GM18502 (cell line): Measurements from ENCODE around the gene CANX.

Experiments
- ATAC-seq: cut with Tn5 transposase; IDR thresholded peaks from one replicate; pipeline ENCODE4 v1.9.1; 2021; ENCODE audit warnings: mild to moderate bottlenecking; ENCODE audit not compliant: unreplicated experiment, poor library complexity

CANX gene

DNA sequence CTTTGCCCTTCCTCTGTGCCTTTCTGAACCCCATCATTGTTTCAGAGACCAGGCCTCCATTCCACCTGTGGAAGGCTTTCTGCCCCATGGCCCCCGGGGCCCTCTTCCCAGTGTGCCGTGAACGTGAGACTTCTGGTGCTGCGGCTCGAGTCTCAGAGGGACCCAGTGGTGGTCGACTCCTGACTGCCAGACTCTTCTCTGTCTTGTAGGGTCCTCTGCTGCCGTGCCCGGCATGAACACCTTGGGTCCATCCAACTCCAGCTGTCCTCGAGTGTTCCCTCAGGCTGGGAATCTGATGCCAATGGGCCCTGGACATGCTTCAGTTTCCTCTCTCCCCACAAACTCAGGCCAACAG is 74.9 kb downstream of the CANX start:
- no peak for ATAC-seq

DNA sequence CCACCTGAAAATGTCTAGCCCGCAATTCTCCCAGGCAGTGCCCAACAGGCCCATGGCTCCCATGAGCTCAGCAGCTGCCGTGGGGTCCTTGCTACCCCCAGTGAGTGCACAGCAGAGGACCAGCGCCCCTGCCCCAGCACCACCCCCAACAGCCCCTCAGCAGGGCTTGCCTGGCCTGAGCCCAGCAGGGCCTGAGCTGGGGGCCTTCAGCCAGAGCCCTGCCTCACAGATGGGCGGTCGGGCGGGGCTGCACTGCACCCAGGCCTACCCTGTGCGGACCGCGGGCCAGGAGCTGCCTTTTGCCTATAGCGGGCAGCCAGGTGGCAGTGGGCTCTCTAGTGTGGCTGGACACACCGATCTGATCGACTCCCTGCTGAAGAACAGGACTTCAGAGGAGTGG is 75.7 kb downstream of the CANX start:
- no peak for ATAC-seq

DNA sequence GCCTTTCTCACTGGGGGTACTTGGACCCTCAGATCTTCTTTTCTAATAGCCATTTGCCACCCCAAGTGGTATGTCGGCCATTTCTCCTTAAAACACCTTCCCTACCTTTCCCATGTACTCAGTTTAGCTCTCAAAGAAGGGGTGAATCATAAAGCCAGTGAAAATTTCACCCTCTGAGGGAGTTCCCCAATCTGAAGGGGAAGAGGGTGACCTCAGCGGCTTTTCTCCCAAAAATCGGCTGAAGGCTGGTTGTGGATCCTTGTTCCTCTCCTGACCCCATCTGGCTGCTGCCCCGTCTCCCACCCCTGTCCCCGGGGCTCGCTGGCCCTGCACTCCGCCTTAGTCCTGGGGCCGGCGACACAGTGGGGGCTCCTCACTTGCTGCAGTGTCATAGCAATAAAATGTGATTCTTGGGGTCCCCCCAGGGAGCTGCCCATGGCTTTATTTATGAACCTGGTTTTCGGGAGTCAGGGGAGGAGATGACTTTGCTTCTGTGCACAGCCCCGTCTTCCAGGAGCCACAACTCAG is 77.7 kb downstream of the CANX start:
- ATAC-seq, result no peak

DNA sequence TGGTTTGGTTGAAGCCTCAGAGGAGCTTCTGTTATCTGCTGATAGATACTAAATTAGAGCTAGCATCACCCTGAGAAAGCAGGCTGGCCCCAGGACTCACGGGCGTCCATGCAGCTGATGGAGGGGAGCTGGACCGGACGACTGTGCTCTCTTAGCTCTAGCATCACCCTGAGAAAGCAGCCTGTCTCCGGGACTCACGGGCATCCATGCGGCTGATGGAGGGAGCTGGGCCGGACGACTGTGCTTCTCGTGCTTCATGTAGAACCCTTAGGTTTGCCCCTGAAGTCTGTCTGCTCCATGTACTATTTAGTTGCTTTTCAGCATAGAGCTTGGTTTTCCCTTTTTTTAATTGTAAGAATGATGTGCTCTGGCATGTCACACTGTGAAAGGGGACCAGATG is 78.7 kb downstream of the CANX start:
- ATAC-seq, result no peak

DNA sequence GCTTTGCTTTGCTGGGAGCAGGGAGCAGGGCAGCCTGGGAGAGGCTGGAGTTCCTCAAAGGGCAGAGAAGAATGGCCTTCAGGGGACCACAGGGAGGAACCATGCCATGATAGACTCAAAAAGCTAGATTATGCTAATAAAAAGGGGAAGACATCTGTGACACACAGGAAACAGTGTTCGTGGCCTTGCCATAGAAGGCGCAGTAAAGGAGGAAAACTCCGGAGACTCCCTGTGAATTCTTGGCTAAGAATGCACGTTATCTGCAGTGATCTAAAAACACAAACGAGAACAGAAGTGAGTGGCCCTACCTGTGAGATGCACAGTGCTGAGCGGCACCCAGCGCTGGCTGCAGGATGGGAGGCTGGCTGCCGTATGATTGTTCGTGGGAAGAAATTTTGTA is 79.1 kb downstream of the CANX start:
- ATAC-seq, result no peak

DNA sequence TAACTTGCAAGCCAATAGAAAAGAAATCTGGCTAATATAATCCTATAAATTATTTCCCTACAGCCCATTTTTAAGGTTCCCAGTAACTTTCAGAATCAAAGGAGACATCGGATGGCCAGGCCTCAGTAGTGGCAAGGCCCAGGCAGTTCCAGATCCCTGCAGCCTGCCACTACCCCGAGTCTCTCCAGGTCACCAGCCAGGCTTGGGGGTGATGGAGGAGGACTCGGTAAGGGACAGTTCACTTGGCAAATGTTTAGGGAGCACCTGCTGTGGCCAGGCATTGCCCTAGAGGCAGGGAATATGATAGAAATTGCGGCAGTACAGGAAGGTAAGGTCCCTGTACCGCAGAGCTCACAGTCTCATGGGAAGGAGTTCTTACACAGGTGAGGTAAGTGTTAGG is 79.8 kb downstream of the CANX start:
- no peak for ATAC-seq

DNA sequence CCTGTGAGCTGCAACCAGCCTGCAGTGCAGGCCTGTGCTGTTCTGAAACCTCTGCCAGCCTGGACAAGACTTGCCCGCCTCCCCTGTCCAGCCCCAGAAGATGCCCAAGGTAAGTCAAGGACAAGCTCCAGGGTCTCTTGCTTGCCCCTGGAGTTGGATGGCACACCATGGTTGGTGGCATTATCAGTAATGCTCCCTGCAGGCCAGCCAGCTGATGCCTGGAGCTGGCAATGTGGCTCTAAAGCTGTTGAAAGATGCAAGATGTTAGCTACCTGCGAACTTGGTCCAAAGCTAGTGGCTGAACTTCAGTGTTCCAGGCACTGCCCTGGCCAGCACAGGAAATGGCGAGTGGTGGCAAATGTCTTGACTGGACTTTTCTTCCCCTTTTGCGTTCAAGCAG is 81.1 kb downstream of the CANX start:
- ATAC-seq, result no peak

DNA sequence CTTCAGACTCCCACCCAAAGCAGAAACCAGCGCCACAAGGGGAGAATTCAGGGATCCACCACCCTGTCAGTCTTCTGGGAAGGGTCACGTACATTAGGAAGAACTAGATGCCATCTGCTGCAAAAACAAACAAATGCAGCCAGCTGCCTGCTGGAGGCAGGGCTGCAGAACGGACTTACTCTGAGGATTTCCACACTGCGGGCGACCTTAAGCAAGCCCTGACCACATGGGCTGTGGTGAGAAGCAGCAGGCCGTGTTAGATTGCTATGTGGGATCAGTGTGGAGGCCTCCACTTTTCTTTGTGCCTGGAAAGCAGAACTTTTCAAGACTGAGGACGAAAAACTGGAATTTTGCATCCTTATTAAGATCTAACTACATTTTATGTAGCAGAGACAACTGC is 81.6 kb downstream of the CANX start:
- ATAC-seq, result no peak
